ENCODE data around the gene ZNF117. TPM values are rescaled to one million over a fixed set of nuclear protein-coding genes. Genes with fewer than 3 reads are reported as not detected.
"Not testable (repeated sequence)": the region's sequence is repeated elsewhere in the genome, so short reads cannot be mapped to it uniquely, and the experiment has no call there.

The ZNF117 gene
- total RNA-seq, 1 donor from 2014 or later, result 34.0 TPM

DNA sequence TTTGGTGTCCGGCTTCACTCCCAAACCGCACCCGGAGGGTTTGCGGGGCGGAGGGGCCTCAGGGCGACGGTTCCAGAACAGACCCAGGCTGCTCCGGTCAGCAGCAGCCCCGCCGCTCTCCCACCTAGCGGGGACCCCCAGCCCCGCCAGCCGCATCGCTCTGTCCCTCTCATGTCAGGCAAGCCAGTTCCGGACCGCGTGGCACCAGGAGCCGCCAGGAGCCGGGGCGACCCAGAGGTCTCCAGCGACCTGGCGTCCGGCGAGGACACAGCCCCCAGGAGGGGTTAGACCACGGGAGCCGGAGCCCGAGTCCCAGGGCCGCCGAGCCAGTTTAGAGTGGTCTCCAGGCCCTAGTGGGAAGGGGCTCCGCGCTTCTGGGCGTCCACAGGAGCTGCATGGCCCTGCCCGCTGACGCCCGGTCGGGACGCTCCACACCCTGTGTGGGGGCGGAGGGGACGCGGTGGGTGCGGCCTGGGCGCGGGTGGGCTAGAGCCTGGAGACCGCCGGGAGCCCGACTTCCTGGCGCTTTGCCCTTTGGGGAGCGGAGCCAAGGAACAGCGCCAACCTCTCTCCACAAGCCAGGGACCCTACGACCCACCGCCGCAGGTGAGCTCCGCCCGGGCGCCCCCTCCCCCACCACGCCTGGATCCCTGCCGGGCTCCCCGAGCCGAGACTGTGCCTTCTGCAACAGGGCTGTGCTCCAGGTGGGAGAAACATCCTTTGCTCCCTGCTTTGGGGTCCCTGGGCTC is 43.4 kb downstream of the ZNF117 start:
- DNase-seq, result peak; percentile 48
- peak overlapping the region; percentile 84 for H3K4me3 Mint-ChIP-seq (ENCODE audit: unreplicated experiment)
- no peaks in the 10 kb centered on the region for H3K4me1 Mint-ChIP-seq (ENCODE audit: low read depth, unreplicated experiment)
- H3K36me3 Mint-ChIP-seq (ENCODE audit: unreplicated experiment), result peaks cover 3% of the 10 kb centered on the region
- no peak overlapping the region for H3K27ac Mint-ChIP-seq (ENCODE audit: unreplicated experiment)
- H3K27me3 Mint-ChIP-seq (ENCODE audit: unreplicated experiment), result peaks cover 3% of the 10 kb centered on the region
- TF ChIP-seq, protein P1, sequence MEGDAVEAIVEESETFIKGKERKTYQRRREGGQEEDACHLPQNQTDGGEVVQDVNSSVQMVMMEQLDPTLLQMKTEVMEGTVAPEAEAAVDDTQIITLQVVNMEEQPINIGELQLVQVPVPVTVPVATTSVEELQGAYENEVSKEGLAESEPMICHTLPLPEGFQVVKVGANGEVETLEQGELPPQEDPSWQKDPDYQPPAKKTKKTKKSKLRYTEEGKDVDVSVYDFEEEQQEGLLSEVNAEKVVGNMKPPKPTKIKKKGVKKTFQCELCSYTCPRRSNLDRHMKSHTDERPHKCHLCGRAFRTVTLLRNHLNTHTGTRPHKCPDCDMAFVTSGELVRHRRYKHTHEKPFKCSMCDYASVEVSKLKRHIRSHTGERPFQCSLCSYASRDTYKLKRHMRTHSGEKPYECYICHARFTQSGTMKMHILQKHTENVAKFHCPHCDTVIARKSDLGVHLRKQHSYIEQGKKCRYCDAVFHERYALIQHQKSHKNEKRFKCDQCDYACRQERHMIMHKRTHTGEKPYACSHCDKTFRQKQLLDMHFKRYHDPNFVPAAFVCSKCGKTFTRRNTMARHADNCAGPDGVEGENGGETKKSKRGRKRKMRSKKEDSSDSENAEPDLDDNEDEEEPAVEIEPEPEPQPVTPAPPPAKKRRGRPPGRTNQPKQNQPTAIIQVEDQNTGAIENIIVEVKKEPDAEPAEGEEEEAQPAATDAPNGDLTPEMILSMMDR (IDR thresholded peaks at IDR 0.05; ENCODE audit: partially characterized antibody, unreplicated experiment), result no peak
- H3K9me3 Mint-ChIP-seq (ENCODE audit: unreplicated experiment), result peaks cover 5% of the 10 kb centered on the region

DNA sequence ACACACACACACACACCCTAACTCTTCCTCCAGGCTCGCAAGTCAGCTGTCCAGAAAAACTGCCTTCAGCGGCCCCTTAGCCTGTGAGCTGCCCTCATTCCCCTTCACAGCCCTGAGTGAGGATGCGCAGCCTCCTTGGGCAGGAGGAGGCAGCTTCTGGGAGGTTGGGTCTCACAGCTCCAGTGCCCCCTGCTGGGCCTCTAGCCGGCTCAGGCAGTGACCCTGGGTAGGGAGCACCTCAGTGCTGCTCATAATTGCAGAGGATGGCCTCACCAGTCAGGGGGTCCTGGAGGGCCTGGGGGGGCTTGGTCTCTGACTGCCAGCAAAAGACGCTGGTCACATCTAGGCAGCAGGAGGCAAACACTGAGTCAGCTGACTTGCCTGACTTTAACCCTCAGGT is 44.1 kb downstream of the ZNF117 start:
- peaks cover 3% of the 10 kb centered on the region for H3K36me3 Mint-ChIP-seq (ENCODE audit: unreplicated experiment)
- DNase-seq, result peak; percentile 77

DNA sequence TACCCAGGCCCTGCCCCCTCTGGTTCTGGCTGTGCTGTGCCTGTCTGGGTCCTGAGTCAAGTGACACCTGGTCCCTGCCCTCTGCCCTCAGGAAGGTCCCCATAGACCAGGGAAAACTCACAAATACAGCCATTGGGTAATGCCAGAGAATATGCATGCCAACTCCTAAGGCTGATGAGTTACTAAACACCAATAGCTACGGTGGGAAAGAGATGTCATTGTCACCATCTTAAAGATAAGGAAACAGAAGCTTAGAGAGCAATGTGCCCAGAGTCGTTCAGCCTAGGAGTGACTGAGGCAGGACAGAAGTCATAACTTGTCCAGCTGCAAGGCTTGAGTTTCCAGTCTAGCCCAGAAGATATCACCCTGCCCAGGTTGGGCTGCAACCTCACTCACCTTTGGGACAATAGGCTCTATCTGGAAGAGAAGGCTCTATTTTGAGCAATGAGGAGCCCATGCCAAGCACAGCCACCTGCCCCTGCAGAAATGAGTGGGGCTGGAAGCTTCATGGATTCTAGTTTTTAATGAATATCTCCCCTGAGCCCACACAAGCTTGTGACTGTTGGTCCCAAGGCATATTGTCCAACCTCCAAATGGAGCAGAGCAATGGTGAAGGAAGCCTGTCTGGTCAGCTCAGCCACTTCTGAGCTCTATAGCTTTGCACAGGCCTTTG is 45.2 kb downstream of the ZNF117 start:
- no peak overlapping the region for H3K4me3 Mint-ChIP-seq (ENCODE audit: unreplicated experiment)
- peaks cover 3% of the 10 kb centered on the region for H3K27me3 Mint-ChIP-seq (ENCODE audit: unreplicated experiment)
- no peak overlapping the region for H3K27ac Mint-ChIP-seq (ENCODE audit: unreplicated experiment)
- H3K36me3 Mint-ChIP-seq (ENCODE audit: unreplicated experiment), result peaks cover 3% of the 10 kb centered on the region
- no peaks in the 10 kb centered on the region for H3K4me1 Mint-ChIP-seq (ENCODE audit: low read depth, unreplicated experiment)
- DNase-seq, result no peak
- TF ChIP-seq, protein P1 (IDR thresholded peaks at IDR 0.05; ENCODE audit: partially characterized antibody, unreplicated experiment), result no peak
- peaks cover 5% of the 10 kb centered on the region for H3K9me3 Mint-ChIP-seq (ENCODE audit: unreplicated experiment)

More for the DNA sequence above, 44.1 kb downstream of the ZNF117 start:
- H3K4me1 Mint-ChIP-seq (ENCODE audit: low read depth, unreplicated experiment), result no peaks in the 10 kb centered on the region
- peak overlapping the region; percentile 26 for H3K4me3 Mint-ChIP-seq (ENCODE audit: unreplicated experiment)
- no peak overlapping the region for H3K27ac Mint-ChIP-seq (ENCODE audit: unreplicated experiment)
- peaks cover 3% of the 10 kb centered on the region for H3K27me3 Mint-ChIP-seq (ENCODE audit: unreplicated experiment)
- H3K9me3 Mint-ChIP-seq (ENCODE audit: unreplicated experiment), result peaks cover 5% of the 10 kb centered on the region
- TF ChIP-seq, protein P1 (IDR thresholded peaks at IDR 0.05; ENCODE audit: partially characterized antibody, unreplicated experiment), result peak; percentile 31

DNA sequence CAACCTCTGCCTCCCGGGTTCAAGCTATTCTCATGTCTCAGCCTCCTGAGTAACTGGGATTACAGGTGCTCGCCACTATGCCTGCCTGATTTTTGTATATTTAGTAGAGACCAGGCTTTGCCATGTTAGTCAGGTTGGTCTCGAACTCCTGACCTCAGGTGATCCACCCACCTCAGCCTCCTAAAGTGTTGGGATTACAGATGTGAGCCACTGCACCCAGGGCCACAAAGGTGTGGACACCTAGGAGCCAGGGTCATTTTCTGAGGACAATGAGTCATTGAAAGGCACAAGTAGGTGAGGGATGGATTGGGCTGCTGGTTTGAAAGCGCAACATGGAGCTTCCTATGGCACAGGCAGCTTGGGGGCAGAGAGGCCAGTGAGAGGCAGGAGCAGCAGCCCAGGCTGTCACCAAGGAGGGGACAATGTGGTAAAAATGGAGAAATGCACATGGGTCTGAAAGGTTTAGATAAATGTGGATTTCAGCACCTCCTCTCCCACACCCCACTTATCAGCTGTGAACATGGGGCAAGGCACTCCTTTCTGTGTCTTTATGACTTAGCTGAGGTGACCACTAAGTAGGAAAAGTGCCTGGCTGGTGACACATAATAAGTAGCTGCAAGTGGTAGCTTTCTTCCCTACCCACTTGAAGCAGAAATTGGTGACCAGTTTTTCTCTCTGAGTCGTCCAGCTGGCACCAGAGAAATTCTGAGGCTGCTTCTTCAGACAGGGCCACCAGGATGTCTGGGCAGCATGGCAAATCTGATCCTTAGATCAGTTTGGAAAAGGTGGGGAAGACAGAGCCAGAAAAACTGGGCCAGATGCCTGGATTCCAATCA is 46.0 kb downstream of the ZNF117 start:
- not testable (repeated sequence) for H3K4me3 Mint-ChIP-seq (ENCODE audit: unreplicated experiment); H3K27ac Mint-ChIP-seq (ENCODE audit: unreplicated experiment); H3K9me3 Mint-ChIP-seq (ENCODE audit: unreplicated experiment); H3K36me3 Mint-ChIP-seq (ENCODE audit: unreplicated experiment); H3K4me1 Mint-ChIP-seq (ENCODE audit: low read depth, unreplicated experiment); H3K27me3 Mint-ChIP-seq (ENCODE audit: unreplicated experiment); DNase-seq

DNA sequence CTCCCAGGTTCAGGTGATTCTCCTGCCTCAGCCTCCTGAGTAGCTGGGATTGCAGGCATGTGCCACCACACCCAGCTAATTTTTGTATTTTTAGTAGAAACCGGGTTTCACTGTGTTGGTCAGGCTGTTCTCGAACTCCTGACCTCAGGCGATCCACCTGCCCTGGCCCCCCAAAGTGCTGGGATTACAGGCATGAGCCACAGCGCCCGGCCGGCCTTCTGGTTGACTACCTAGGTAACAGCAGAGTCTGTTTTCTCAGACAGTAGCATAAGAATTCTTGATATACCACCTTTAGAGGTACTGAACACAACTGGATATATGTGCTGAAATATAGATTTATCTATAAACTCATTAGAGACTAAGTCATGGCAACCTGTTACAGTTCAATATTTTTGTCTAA is 50.8 kb downstream of the ZNF117 start:
- H3K4me3 Mint-ChIP-seq (ENCODE audit: unreplicated experiment), result not testable (repeated sequence)

More for the DNA sequence above, 50.8 kb downstream of the ZNF117 start:
- not testable (repeated sequence) for H3K27ac Mint-ChIP-seq (ENCODE audit: unreplicated experiment); H3K4me1 Mint-ChIP-seq (ENCODE audit: low read depth, unreplicated experiment); H3K27me3 Mint-ChIP-seq (ENCODE audit: unreplicated experiment); H3K9me3 Mint-ChIP-seq (ENCODE audit: unreplicated experiment); H3K36me3 Mint-ChIP-seq (ENCODE audit: unreplicated experiment); DNase-seq

All from glutamatergic neuron (in vitro differentiated cells).